CD14-positive monocyte (primary cell): ENCODE results near the gene PLXDC2. TPM values are rescaled to one million over a fixed set of nuclear protein-coding genes. Genes with fewer than 3 reads are reported as not detected.

Experiments used
- DNase-seq, 3 donors: peaks; one replicate each; pipeline ENCODE4 v3.0.0-alpha.2; 2011 to 2022
- H2AFZ ChIP-seq: 2 replicates; pipeline ENCODE4 v1.6.0; 2012; ENCODE audit warnings: mild to moderate bottlenecking, low read depth, low read length, inconsistent platforms; ENCODE audit not compliant: insufficient read depth, poor library complexity, severe bottlenecking
- H3K27ac ChIP-seq, 2 donors: 1 replicate in 1 of 2; 2 replicates in 1 of 2; pipeline ENCODE4 v1.5.1; 2012 to 2013; ENCODE audit warnings: low read length in 2 of 2, control low read depth in 1 of 2, inconsistent platforms in 1 of 2, low read depth in 1 of 2, mild to moderate bottlenecking in 1 of 2
- H3K27me3 ChIP-seq, 2 donors: one replicate each; pipeline versions ENCODE4 v1.6.0 to v1.6.1; 2011 to 2013; ENCODE audit warnings: low read length in 2 of 2; ENCODE audit not compliant: control insufficient read depth in 2 of 2, insufficient read depth in 2 of 2
- H3K36me3 ChIP-seq, 2 donors: replicated peaks in 1 of 2; 1 replicate in 1 of 2; 2 replicates in 1 of 2; pipeline versions ENCODE4 v1.5.1 to v1.6.1; 2012 to 2013; ENCODE audit warnings: low read length in 2 of 2, control low read depth in 1 of 2, inconsistent platforms in 1 of 2, mild to moderate bottlenecking in 1 of 2; ENCODE audit not compliant: insufficient read depth in 2 of 2, control insufficient read depth in 1 of 2
- H3K4me1 ChIP-seq, 2 donors: 1 replicate in 1 of 2; 2 replicates in 1 of 2; pipeline versions ENCODE4 v1.5.1 to v1.6.1; 2012 to 2013; ENCODE audit warnings: low read length in 2 of 2, control low read depth in 1 of 2, inconsistent platforms in 1 of 2, mild to moderate bottlenecking in 1 of 2, moderate library complexity in 1 of 2; ENCODE audit not compliant: insufficient read depth in 2 of 2, control insufficient read depth in 1 of 2
- H3K4me2 ChIP-seq: replicated peaks from 2 replicates; pipeline ENCODE3; 2012; ENCODE audit warnings: low read length, moderate library complexity, mild to moderate bottlenecking; ENCODE audit not compliant: poor library complexity, severe bottlenecking; ENCODE audit errors: extremely low read depth
- H3K4me3 ChIP-seq, 3 experiments: fragments of 200-600 bp in 1 of 3; sonication (generic) in 1 of 3; replicated peaks in 1 of 3; 1 replicate in 2 of 3; 2 replicates in 1 of 3; pipeline ENCODE4 v1.5.1; 2011 to 2013; ENCODE audit warnings: low read length in 3 of 3, mild to moderate bottlenecking in 3 of 3, control low read depth in 2 of 3, low read depth in 2 of 3, inconsistent platforms in 1 of 3, moderate library complexity in 1 of 3
- H3K79me2 ChIP-seq: 2 replicates; pipeline ENCODE4 v1.6.0; 2012; ENCODE audit warnings: mild to moderate bottlenecking, control low read depth, inconsistent platforms, low read length, moderate library complexity; ENCODE audit not compliant: insufficient read depth
- H3K9ac ChIP-seq: 2 replicates; pipeline ENCODE4 v1.6.0; 2017; ENCODE audit warnings: low read length, mild to moderate bottlenecking; ENCODE audit not compliant: insufficient read depth, poor library complexity, severe bottlenecking
- H3K9me3 ChIP-seq, 2 donors: replicated peaks in 1 of 2; 1 replicate in 1 of 2; 2 replicates in 1 of 2; pipeline versions ENCODE4 v1.5.1 to v1.6.1; 2012 to 2013; ENCODE audit warnings: low read length in 2 of 2, control low read depth in 1 of 2; ENCODE audit not compliant: control insufficient read depth in 1 of 2, insufficient read depth in 1 of 2
- H4K20me1 ChIP-seq: 2 replicates; pipeline ENCODE4 v1.6.0; 2012; ENCODE audit warnings: mild to moderate bottlenecking, low read length, control low read depth, moderate library complexity; ENCODE audit not compliant: insufficient read depth
- H3K27ac Mint-ChIP-seq, 7 donors: one replicate each; pipeline ENCODE4 v1.8.0; 2020; ENCODE audit warnings: mild to moderate bottlenecking in 7 of 7, mixed read lengths in 7 of 7, moderate library complexity in 6 of 7, inconsistent platforms in 2 of 7
- H3K27me3 Mint-ChIP-seq, 3 donors: one replicate each; pipeline ENCODE4 v1.8.0; 2021 to 2022; ENCODE audit warnings: low read depth in 3 of 3, mild to moderate bottlenecking in 3 of 3, mixed read lengths in 3 of 3, moderate library complexity in 3 of 3, inconsistent platforms in 1 of 3
- H3K36me3 Mint-ChIP-seq, 2 donors: one replicate each; pipeline ENCODE4 v1.8.0; 2020; ENCODE audit warnings: mixed read lengths in 2 of 2, inconsistent platforms in 1 of 2, mild to moderate bottlenecking in 1 of 2
- H3K4me1 Mint-ChIP-seq: one replicate; pipeline ENCODE4 v1.8.0; 2020; ENCODE audit warnings: mild to moderate bottlenecking, mixed read lengths
- H3K4me3 Mint-ChIP-seq, 2 donors: one replicate each; pipeline ENCODE4 v1.8.0; 2020; ENCODE audit warnings: mild to moderate bottlenecking in 2 of 2, mixed read lengths in 2 of 2, moderate library complexity in 1 of 2
- H3K9me3 Mint-ChIP-seq, 7 donors: one replicate each; pipeline ENCODE4 v1.8.0; 2020 to 2022; ENCODE audit warnings: mixed read lengths in 7 of 7, mild to moderate bottlenecking in 6 of 7, moderate library complexity in 6 of 7, inconsistent platforms in 2 of 7
- WGBS: methylation state at CpG from one replicate; pipeline ENCODE4 v1.1.5; 2013; ENCODE audit warnings: missing lambda C conversion rate; ENCODE audit not compliant: insufficient coverage; 5-methylcytosine and 5-hydroxymethylcytosine counted together
- intact Hi-C, 2 donors: fragments of 100-400 bp; cut with micrococcal nuclease; formaldehyde crosslinking; loops; one replicate each; pipeline versions ENCODE4 v1.15.0 to v1.15.1; 2023
- polyA plus RNA-seq, 3 donors: library from polyadenylated mRNA; depleted of rRNA in 1 of 3; unstranded in 2 of 3; stranded (reverse) in 1 of 3; fragments of 300-500 nt in 2 of 3; fragments of >200 nt in 1 of 3; fragmentation: Illumina TruSeq in 2 of 3; gene quantifications; 1 replicate in 2 of 3; 2 replicates in 1 of 3; pipeline ENCODE4 v1.2.3, GENCODE V29; 2012 to 2021
- TF ChIP-seq, protein P1 (sequence below): fragments of 200-600 bp; IDR thresholded peaks from one replicate; pipeline ENCODE4 v1.8.0; 2022; ENCODE audit warnings: antibody characterized with exemption, mild to moderate bottlenecking

The PLXDC2 gene
- polyA plus RNA-seq, 3 donors, result 37.5 to 128 (median 93.6) TPM

- TF ChIP-seq, protein P1, sequence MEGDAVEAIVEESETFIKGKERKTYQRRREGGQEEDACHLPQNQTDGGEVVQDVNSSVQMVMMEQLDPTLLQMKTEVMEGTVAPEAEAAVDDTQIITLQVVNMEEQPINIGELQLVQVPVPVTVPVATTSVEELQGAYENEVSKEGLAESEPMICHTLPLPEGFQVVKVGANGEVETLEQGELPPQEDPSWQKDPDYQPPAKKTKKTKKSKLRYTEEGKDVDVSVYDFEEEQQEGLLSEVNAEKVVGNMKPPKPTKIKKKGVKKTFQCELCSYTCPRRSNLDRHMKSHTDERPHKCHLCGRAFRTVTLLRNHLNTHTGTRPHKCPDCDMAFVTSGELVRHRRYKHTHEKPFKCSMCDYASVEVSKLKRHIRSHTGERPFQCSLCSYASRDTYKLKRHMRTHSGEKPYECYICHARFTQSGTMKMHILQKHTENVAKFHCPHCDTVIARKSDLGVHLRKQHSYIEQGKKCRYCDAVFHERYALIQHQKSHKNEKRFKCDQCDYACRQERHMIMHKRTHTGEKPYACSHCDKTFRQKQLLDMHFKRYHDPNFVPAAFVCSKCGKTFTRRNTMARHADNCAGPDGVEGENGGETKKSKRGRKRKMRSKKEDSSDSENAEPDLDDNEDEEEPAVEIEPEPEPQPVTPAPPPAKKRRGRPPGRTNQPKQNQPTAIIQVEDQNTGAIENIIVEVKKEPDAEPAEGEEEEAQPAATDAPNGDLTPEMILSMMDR, result no peak
- intact Hi-C loops, result no loop called here
Measured at GRCh38 chr10:20233423-20233822, 417.2 kb downstream of the PLXDC2 start.

DNA sequence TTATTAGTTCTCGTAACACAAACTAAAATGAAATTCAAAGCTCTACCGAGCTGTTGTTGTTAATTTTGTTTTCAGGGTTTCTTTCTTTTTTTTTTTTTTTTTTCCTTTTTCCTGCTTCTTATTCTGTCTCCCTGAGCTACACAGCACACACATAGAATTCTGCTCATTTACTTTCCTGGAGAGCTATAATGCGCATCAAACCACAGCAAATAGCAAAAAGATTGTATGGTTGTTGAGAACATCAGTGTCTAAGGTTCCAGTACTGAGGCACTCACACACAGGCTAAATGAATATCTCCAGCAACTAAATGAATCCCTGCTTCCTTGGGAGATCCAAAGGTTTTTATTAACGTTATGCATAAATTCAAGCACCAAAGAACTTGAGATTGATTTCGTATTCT lies 418.3 kb downstream of the PLXDC2 start:
- Histone ChIP-seq H3K79me2 (no peaks in the 10 kb centered on the region), H4K20me1 (peaks cover 15% of the 10 kb centered on the region), H3K4me3 (no peak overlapping the region), H3K27ac (no peak overlapping the region), H3K9me3 (no peaks in the 10 kb centered on the region), H3K4me2 (no peak overlapping the region), H3K27me3 (no peaks in the 10 kb centered on the region), H3K9ac (no peak overlapping the region), H3K4me1 (no peaks in the 10 kb centered on the region), H3K36me3 (peaks cover 8 to 41% of the 10 kb centered on the region in 2 donors), H2AFZ (no peak overlapping the region)
- intact Hi-C loops, result no loop called here
- no peaks in the 10 kb centered on the region for H3K4me1 Mint-ChIP-seq
- H3K36me3 Mint-ChIP-seq, result peaks cover 28 to 42% of the 10 kb centered on the region in 2 donors
- WGBS, result 100% methylated on average over 1 of the region's 5 CpGs
- TF ChIP-seq, protein P1, result no peak
- H3K4me3 Mint-ChIP-seq, result no peak overlapping the region
- no peak overlapping the region for H3K27ac Mint-ChIP-seq
- DNase-seq, result no peak
- H3K27me3 Mint-ChIP-seq, result no peaks in the 10 kb centered on the region
- H3K9me3 Mint-ChIP-seq, result peaks cover 0 to 7% (median 0%) of the 10 kb centered on the region in 7 donors

More at GRCh38 chr10:20233423-20233822, 417.2 kb downstream of the PLXDC2 start:
- H3K36me3 ChIP-seq, result peaks cover 0 to 40% of the 10 kb centered on the region in 2 donors
- no peak overlapping the region for H3K4me2 ChIP-seq
- peaks cover 4% of the 10 kb centered on the region for H3K4me1 Mint-ChIP-seq
- H3K27me3 ChIP-seq, result no peaks in the 10 kb centered on the region
- H4K20me1 ChIP-seq, result peaks cover 15% of the 10 kb centered on the region
- H3K9ac ChIP-seq, result no peak overlapping the region
- H3K36me3 Mint-ChIP-seq, result peaks cover 29 to 42% of the 10 kb centered on the region in 2 donors
- no peak overlapping the region for H3K27ac Mint-ChIP-seq
- H3K4me1 ChIP-seq, result no peaks in the 10 kb centered on the region
- no peak overlapping the region for H3K4me3 ChIP-seq
- H3K27ac ChIP-seq, result no peak overlapping the region
- no peak for DNase-seq
- no peaks in the 10 kb centered on the region for H3K79me2 ChIP-seq
- H3K9me3 Mint-ChIP-seq, result peaks cover 0 to 2% (median under 1%) of the 10 kb centered on the region in 7 donors
- H3K4me3 Mint-ChIP-seq, result no peak overlapping the region
- no peaks in the 10 kb centered on the region for H3K27me3 Mint-ChIP-seq
- H3K9me3 ChIP-seq, result no peaks in the 10 kb centered on the region
- H2AFZ ChIP-seq, result no peak overlapping the region
